Tongue (tissue), 1 donor: ENCODE measurements around the gene ATP5ME. TPM values are rescaled to one million over a fixed set of nuclear protein-coding genes. Genes with fewer than 3 reads are reported as not detected.

Source experiments
- total RNA-seq: library from RNA; depleted of rRNA; stranded (reverse); fragments of >200 nt; gene quantifications from one replicate; pipeline ENCODE4 v1.2.3, GENCODE V29; 2014

ATP5ME gene
- total RNA-seq, 1 donor from 2014 or later: 103 TPM

Other genes starting within 250 kb of the ATP5ME start
- 63.1 TPM for gene ZNF721, start 175.1 kb downstream of the ATP5ME start, total RNA-seq
- gene PIGG, start 175.1 kb downstream of the ATP5ME start, total RNA-seq: 35.7 TPM
- 0.41 TPM for gene TMEM271, start 98.0 kb downstream of the ATP5ME start, total RNA-seq
- gene PDE6B, start 48.7 kb downstream of the ATP5ME start, total RNA-seq: 3.5 TPM
- 443 TPM for gene MYL5, start 266 bp upstream of the ATP5ME start, total RNA-seq
- gene SLC49A3, start 14.9 kb upstream of the ATP5ME start, total RNA-seq: 3.7 TPM
- 62.0 TPM for gene PCGF3, start 31.6 kb upstream of the ATP5ME start, total RNA-seq
- gene CPLX1, start 151.9 kb upstream of the ATP5ME start, total RNA-seq: not detected